Naive thymus-derived CD4-positive, alpha-beta T cell (primary cell): Measurements from ENCODE around the gene ZNF587B. TPM values are rescaled to one million over a fixed set of nuclear protein-coding genes. Genes with fewer than 3 reads are reported as not detected.
"Not testable (repeated sequence)": the region's sequence is repeated elsewhere in the genome, so short reads cannot be mapped to it uniquely, and the experiment has no call there.

Source experiments
- ATAC-seq: fragments of 150-1000 bp; cut with Tn5 transposase; 2 replicates; pipeline ENCODE4 v1.10.0; 2021; ENCODE audit warnings: mild to moderate bottlenecking, moderate library complexity
- CTCF ChIA-PET: fragments of 350-600 bp; sonication (Branson Sonifier 250); formaldehyde crosslinking; loops from one replicate; lab custom pipeline; 2021; ENCODE audit warnings: antibody characterized with exemption; lab: Charles Lee
- POLR2A ChIA-PET: fragments of 350-600 bp; sonication (Branson Sonifier 250); formaldehyde crosslinking; loops from one replicate; lab custom pipeline; 2021; ENCODE audit warnings: antibody characterized with exemption, inconsistent platforms; lab: Charles Lee
- DNase-seq, 9 donors: peaks; one replicate each; pipeline versions ENCODE4 v3.0.0 to v3.0.0-alpha.2; 2020 to 2022; ENCODE audit warnings: mixed read lengths in 1 of 9
- H3K27ac ChIP-seq: one replicate; pipeline ENCODE4 v1.7.0; 2013; ENCODE audit warnings: mild to moderate bottlenecking, low read depth, low read length, moderate library complexity
- H3K27me3 ChIP-seq, 2 donors: one replicate each; pipeline ENCODE4 v1.7.0; 2013; ENCODE audit warnings: low read length in 2 of 2, mild to moderate bottlenecking in 2 of 2, moderate library complexity in 2 of 2; ENCODE audit not compliant: control insufficient read depth in 2 of 2, insufficient read depth in 2 of 2
- H3K36me3 ChIP-seq, 3 experiments: 1 replicate in 2 of 3; 2 replicates in 1 of 3; pipeline ENCODE4 v1.7.0; 2013; ENCODE audit warnings: low read length in 3 of 3, mild to moderate bottlenecking in 3 of 3, moderate library complexity in 1 of 3; ENCODE audit not compliant: insufficient read depth in 3 of 3, control insufficient read depth in 2 of 3
- H3K4me1 ChIP-seq, 2 donors: one replicate each; pipeline ENCODE4 v1.7.0; 2013; ENCODE audit warnings: low read length in 2 of 2, mild to moderate bottlenecking in 2 of 2, moderate library complexity in 1 of 2; ENCODE audit not compliant: control insufficient read depth in 2 of 2, insufficient read depth in 2 of 2
- H3K4me3 ChIP-seq: 2 replicates; pipeline ENCODE4 v1.7.0; 2013; ENCODE audit warnings: mild to moderate bottlenecking, low read length
- H3K9me3 ChIP-seq, 3 experiments: 1 replicate in 2 of 3; 2 replicates in 1 of 3; pipeline ENCODE4 v1.7.0; 2013; ENCODE audit warnings: low read length in 3 of 3; ENCODE audit not compliant: control insufficient read depth in 2 of 3
- H3K27ac Mint-ChIP-seq, 9 donors: one replicate each; pipeline ENCODE4 v1.8.0; 2020 to 2022; ENCODE audit warnings: mixed read lengths in 9 of 9, mild to moderate bottlenecking in 8 of 9, moderate library complexity in 5 of 9, inconsistent platforms in 2 of 9
- H3K27me3 Mint-ChIP-seq, 5 donors: one replicate each; pipeline ENCODE4 v1.8.0; 2021 to 2022; ENCODE audit warnings: mixed read lengths in 5 of 5, mild to moderate bottlenecking in 1 of 5
- H3K36me3 Mint-ChIP-seq, 5 donors: one replicate each; pipeline ENCODE4 v1.8.0; 2020 to 2022; ENCODE audit warnings: mixed read lengths in 5 of 5, mild to moderate bottlenecking in 3 of 5, inconsistent platforms in 1 of 5
- H3K4me1 Mint-ChIP-seq, 7 donors: one replicate each; pipeline ENCODE4 v1.8.0; 2020 to 2022; ENCODE audit warnings: mixed read lengths in 7 of 7, mild to moderate bottlenecking in 3 of 7, inconsistent platforms in 1 of 7
- H3K4me3 Mint-ChIP-seq, 10 donors: one replicate each; pipeline ENCODE4 v1.8.0; 2020 to 2022; ENCODE audit warnings: mild to moderate bottlenecking in 10 of 10, mixed read lengths in 10 of 10, moderate library complexity in 6 of 10, inconsistent platforms in 2 of 10
- H3K9me3 Mint-ChIP-seq, 11 donors: one replicate each; pipeline ENCODE4 v1.8.0; 2020 to 2022; ENCODE audit warnings: mixed read lengths in 11 of 11, mild to moderate bottlenecking in 4 of 11, inconsistent platforms in 1 of 11, moderate library complexity in 1 of 11
- intact Hi-C, 2 donors: fragments of 100-400 bp; cut with micrococcal nuclease; formaldehyde crosslinking; loops; one replicate each; pipeline ENCODE4 v1.15.1; 2023
- polyA plus RNA-seq, 2 donors: library from polyadenylated mRNA; unstranded; fragments of 300-500 nt; fragmentation: Illumina TruSeq; gene quantifications; one replicate each; pipeline ENCODE4 v1.2.3, GENCODE V29; 2021
- total RNA-seq, 6 experiments: library from RNA in 5 of 6; stranded (reverse) in 5 of 6; gene quantifications; 1 replicate in 5 of 6; 2 replicates in 1 of 6; pipeline ENCODE4 v1.2.3 and lab custom pipeline; 2021 to 2026

ZNF587B gene
- total and polyA plus RNA-seq, 7 experiments from 2014 or later = 1.7 to 32.3 (median 19.8) TPM

DNA sequence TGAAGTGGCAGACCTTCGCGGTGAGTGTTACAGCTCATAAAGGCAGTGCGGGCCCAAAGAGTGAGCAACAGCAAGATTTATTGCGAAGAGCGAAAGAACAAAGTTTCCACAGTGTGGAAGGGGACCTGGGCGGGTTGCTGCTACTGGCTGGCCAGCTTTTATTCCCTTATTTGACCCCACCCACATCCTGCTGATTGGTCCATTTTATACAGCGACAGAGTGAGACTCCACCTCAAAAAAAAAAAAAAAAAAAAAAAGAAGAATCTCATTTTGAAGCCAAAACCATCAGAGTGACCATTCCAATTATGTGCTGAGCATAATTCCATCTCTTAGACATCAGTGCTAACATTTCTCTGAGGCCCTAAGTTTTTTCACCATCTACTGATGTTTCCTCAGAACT, 13.4 kb upstream of the ZNF587B start:
- Histone ChIP-seq H3K36me3 (peaks cover 0 to 10% (median 0%) of the 10 kb centered on the region in 3 experiments), H3K27me3 (no peaks in the 10 kb centered on the region), H3K9me3 (no peaks in the 10 kb centered on the region), H3K4me3 (no peak overlapping the region), H3K4me1 (peaks cover 10 to 37% of the 10 kb centered on the region in 2 donors), H3K27ac (no peak overlapping the region)
- Mint-ChIP-seq H3K36me3 (peaks cover 5 to 22% (median 10%) of the 10 kb centered on the region in 5 donors), H3K4me3 (peak overlapping the region in 4 of 10 donors; percentile 17 to 65 (median 19)), H3K27ac (peak overlapping the region in 2 of 9 donors; percentile 17 to 66), H3K27me3 (no peaks in the 10 kb centered on the region), H3K4me1 (peaks cover 34 to 74% (median 66%) of the 10 kb centered on the region in 7 donors), H3K9me3 (peaks cover 0 to 2% (median 0%) of the 10 kb centered on the region in 11 donors)
- POLR2A ChIA-PET = no interaction called here
- intact Hi-C loops = loop anchor here (5.0 to 10.0 kb wide), 4 partner anchors 134 to 588 kb away; partner anchors contain the start of genes ZNF416 (in 1 of the 2), ZNF548 (in 1 of the 2), ZNF551 (in 1 of the 2) and ZNF584 (in 1 of the 2)
- DNase-seq (no peak), ATAC-seq (no peak)
- CTCF ChIA-PET = no interaction called here

DNA sequence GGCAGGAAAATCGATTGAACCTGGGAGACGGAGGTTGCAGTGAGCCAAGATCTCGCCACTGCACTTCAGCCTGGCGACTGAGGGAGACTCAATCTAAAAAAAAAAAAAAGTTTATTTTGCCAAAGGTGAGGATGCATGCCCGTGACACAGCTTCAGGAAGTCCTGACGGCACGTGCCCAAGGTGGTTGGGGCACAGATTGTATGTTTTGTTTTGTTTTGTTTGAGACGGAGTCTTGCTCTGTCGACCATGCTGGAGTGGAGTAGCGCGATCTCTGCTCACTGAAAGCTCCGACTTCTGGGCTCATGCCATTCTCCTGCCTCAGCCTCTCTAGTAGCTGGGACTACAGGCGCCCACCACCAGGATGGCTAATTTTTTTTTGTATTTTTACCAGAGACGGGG, 12.1 kb upstream of the ZNF587B start:
- Histone ChIP-seq H3K9me3 (no peaks in the 10 kb centered on the region), H3K4me1 (peaks cover 10 to 24% of the 10 kb centered on the region in 2 donors), H3K27me3 (no peaks in the 10 kb centered on the region), H3K27ac (no peak overlapping the region), H3K4me3 (no peak overlapping the region), H3K36me3 (peaks cover 0 to 10% (median 3%) of the 10 kb centered on the region in 3 experiments)
- Mint-ChIP-seq H3K27ac (peak overlapping the region in 3 of 9 donors; percentile 10 to 95 (median 25)), H3K4me3 (peak overlapping the region in 8 of 10 donors; percentile 14 to 99 (median 90)), H3K9me3 (peaks cover 0 to 2% (median 0%) of the 10 kb centered on the region in 11 donors), H3K27me3 (no peaks in the 10 kb centered on the region), H3K36me3 (peaks cover 12 to 23% (median 13%) of the 10 kb centered on the region in 5 donors), H3K4me1 (peaks cover 36 to 73% (median 63%) of the 10 kb centered on the region in 7 donors)
- intact Hi-C loops = loop anchor here (2.0 to 10.0 kb wide), 5 partner anchors 136 to 587 kb away; partner anchors contain the start of genes ZNF416 (in 1 of the 2), ZNF548 (in 1 of the 2), ZNF551 (in 1 of the 2) and ZNF584 (in 1 of the 2)
- ATAC-seq (no peak), DNase-seq (no peak)
- ChIA-PET POLR2A (interaction anchor here (0.7 to 1.0 kb wide), 2 partner anchors 13 to 282 kb away, joined by 3 read pairs; no protein-coding TSS in a partner anchor), CTCF (no interaction called here)

DNA sequence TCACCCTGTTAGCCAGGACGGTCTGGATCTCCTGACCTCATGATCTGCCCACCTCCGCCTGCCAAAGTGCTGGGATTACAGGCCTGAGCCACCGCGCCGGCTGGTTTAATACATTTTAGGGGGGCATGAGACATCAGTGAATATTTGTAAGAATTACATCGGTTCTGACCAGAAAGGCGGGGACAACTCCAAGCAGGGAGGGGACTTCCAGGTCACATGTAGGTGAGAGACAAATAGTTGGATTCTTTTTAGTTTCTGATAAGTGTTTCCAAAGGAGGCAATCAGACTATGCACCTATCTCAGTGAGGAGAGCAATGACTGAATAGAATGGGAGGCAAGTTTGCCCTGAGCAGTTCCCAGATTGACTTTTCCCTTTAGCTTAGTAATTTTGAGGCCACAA, 11.7 kb upstream of the ZNF587B start:
- Histone ChIP-seq H3K9me3 (no peaks in the 10 kb centered on the region), H3K4me3 (no peak overlapping the region), H3K36me3 (peaks cover 0 to 10% (median 3%) of the 10 kb centered on the region in 3 experiments), H3K27ac (no peak overlapping the region), H3K27me3 (no peaks in the 10 kb centered on the region), H3K4me1 (peaks cover 10 to 21% of the 10 kb centered on the region in 2 donors)
- CTCF ChIA-PET = no interaction called here
- peaks cover 36 to 73% (median 63%) of the 10 kb centered on the region in 7 donors for H3K4me1 Mint-ChIP-seq
- ATAC-seq (no peak), DNase-seq (no peak)
- H3K4me3 Mint-ChIP-seq = peak overlapping the region; percentile 46 to 99 (median 97)
- H3K27me3 Mint-ChIP-seq = no peaks in the 10 kb centered on the region
- H3K27ac Mint-ChIP-seq = peak overlapping the region in 6 of 9 donors; percentile 32 to 95 (median 70)
- peaks cover 0 to 2% (median 0%) of the 10 kb centered on the region in 11 donors for H3K9me3 Mint-ChIP-seq
- POLR2A ChIA-PET = interaction anchor here (1.0 to 1.6 kb wide), 4 partner anchors 98 to 332 kb away, joined by 3 to 7 read pairs (median 6); partner anchors contain the start of genes ZNF329, ZNF417 and ZNF606
- H3K36me3 Mint-ChIP-seq = peaks cover 12 to 25% (median 16%) of the 10 kb centered on the region in 5 donors
- intact Hi-C loops = loop anchor here (2.0 to 10.0 kb wide), 5 partner anchors 136 to 586 kb away; partner anchors contain the start of genes ZNF416 (in 1 of the 2), ZNF548 (in 1 of the 2), ZNF551 (in 1 of the 2) and ZNF584 (in 1 of the 2)

DNA sequence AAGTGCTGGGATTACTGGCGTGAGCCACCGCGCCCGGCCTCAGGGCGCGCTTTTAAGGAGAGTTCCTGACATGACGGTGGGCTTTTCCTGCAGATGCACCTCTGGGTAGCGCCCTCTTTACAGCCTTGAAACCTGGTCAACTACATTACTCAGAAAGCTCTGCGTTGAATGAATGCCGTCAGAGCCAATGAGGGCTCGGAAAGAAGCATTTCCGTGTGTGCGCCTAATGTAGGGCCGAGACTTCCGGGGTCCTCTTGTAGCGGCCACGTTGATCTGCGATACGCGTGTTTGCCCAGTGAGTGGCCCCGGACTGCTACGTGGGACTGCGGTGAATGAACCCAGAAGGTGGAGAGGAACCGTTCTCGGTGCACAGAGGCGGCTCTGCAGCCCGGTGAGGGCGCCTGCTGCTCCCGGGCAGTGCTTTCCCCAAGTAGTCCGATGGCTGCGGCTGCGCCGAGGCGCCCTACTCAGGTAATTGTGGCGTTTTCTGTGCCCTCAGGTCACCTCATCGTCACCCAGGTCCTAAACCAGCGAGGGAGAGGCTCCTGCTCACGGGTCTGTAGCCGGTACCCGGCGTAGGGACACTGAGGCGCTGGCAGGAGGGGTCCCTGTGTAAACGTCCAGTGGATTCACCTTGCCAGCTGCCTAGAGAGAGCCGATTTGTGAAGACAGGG, 10.5 kb upstream of the ZNF587B start:
- ATAC-seq (peak; percentile 89), DNase-seq (peak; percentile 45 to 85 (median 79))
- H3K27me3 ChIP-seq = no peaks in the 10 kb centered on the region
- peaks cover 14 to 35% (median 28%) of the 10 kb centered on the region in 5 donors for H3K36me3 Mint-ChIP-seq
- ChIA-PET CTCF (interaction anchor here (0.6 kb wide), 2 partner anchors 335 to 418 kb away, joined by 3 to 4 read pairs; no protein-coding TSS in a partner anchor), POLR2A (interaction anchor here (0.6 to 1.6 kb wide), 19 partner anchors 27 to 430 kb away, joined by 3 to 7 read pairs (median 4); partner anchors contain the start of genes ZNF274, ZNF329, ZNF417 and ZNF548)
- H3K36me3 ChIP-seq = peaks cover 0 to 5% (median 3%) of the 10 kb centered on the region in 3 experiments
- H3K4me3 Mint-ChIP-seq = peak overlapping the region; percentile 95 to 99 (median 98)
- no peaks in the 10 kb centered on the region for H3K9me3 ChIP-seq
- H3K9me3 Mint-ChIP-seq = peaks cover 0 to 3% (median 0%) of the 10 kb centered on the region in 11 donors
- peaks cover 0 to 13% of the 10 kb centered on the region in 2 donors for H3K4me1 ChIP-seq
- H3K27ac Mint-ChIP-seq = peak overlapping the region; percentile 88 to 99 (median 95)
- intact Hi-C loops = loop anchor here (1.0 to 10.0 kb wide), 9 partner anchors 30 to 585 kb away; partner anchors contain the start of genes ZNF586 (in 2 of the 2), ZNF587 (in 2 of the 2), ZNF776 (in 2 of the 2) and ZNF416 (in 1 of the 2)
- H3K27ac ChIP-seq = peak overlapping the region; percentile 92
- H3K4me1 Mint-ChIP-seq = peaks cover 38 to 73% (median 67%) of the 10 kb centered on the region in 7 donors
- no peaks in the 10 kb centered on the region for H3K27me3 Mint-ChIP-seq
- peak overlapping the region; percentile 98 for H3K4me3 ChIP-seq

DNA sequence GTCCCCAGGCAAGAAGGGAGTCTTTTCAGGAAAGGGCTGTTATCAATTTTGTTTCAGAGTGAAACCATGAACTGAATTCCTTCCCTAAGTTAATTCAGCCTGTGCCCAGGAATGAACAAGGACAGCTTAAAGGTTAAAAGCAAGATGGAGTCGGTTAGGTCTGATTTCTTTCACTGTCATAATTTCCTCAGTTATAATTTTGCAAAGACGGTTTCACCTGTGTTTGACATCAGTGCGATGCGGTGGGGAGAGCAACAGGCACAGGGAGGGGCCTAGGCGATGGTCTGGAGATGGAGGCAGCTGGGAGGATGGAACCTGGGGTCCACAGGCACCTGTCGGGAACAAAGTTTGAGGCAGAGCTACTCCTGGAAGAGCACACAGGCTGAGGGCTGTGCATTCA, 9.5 kb upstream of the ZNF587B start:
- peak overlapping the region; percentile 98 for H3K4me3 ChIP-seq
- Mint-ChIP-seq H3K27me3 (no peaks in the 10 kb centered on the region), H3K36me3 (peaks cover 14 to 36% (median 30%) of the 10 kb centered on the region in 5 donors), H3K4me3 (peak overlapping the region; percentile 95 to 99 (median 98)), H3K27ac (peak overlapping the region; percentile 88 to 99 (median 95)), H3K9me3 (peaks cover 0 to 3% (median 0%) of the 10 kb centered on the region in 11 donors), H3K4me1 (peaks cover 35 to 65% (median 59%) of the 10 kb centered on the region in 7 donors)
- intact Hi-C loops = no loop called here
- peak overlapping the region; percentile 92 for H3K27ac ChIP-seq
- DNase-seq (no peak), ATAC-seq (no peak)
- H3K27me3 ChIP-seq = no peaks in the 10 kb centered on the region
- no peaks in the 10 kb centered on the region for H3K9me3 ChIP-seq
- H3K4me1 ChIP-seq = peaks cover 0 to 8% of the 10 kb centered on the region in 2 donors
- ChIA-PET POLR2A (interaction anchor here (0.9 to 1.5 kb wide), 5 partner anchors 51 to 431 kb away, joined by 3 to 7 read pairs (median 3); partner anchors contain the start of genes ZNF274 and ZNF586), CTCF (no interaction called here)
- H3K36me3 ChIP-seq = peaks cover 0 to 4% (median 3%) of the 10 kb centered on the region in 3 experiments

DNA sequence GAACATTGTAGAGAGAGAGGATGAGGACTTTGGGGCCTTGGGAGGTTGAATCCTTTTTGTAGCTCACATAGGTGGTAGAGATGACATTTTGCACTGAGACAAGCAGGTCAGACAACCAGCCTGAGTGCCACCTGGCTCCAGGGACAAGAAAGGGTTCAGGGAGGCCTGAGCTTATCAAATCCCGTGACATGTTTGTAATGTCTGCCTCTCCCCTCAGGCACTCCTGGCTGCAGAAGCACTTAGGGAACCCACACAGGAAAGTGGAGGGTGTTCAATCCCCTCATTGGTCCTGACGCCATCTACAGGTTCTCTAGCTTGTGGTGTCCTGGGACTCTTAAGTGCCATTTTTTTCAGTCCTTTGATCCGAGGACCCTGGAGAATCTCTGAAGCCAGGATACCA, 9.0 kb upstream of the ZNF587B start:
- H3K36me3 ChIP-seq, H3K27me3 Mint-ChIP-seq, ATAC-seq, DNase-seq, H3K4me1 ChIP-seq, H3K9me3 Mint-ChIP-seq, H3K9me3 ChIP-seq, CTCF ChIA-PET, H3K27me3 ChIP-seq, intact Hi-C loops, H3K4me3 ChIP-seq: not testable (repeated sequence)
- peak overlapping the region in 9 of 10 donors; percentile 95 to 99 (median 98) for H3K4me3 Mint-ChIP-seq
- H3K4me1 Mint-ChIP-seq = peaks cover 35 to 65% (median 59%) of the 10 kb centered on the region in 7 donors
- peaks cover 14 to 37% (median 33%) of the 10 kb centered on the region in 5 donors for H3K36me3 Mint-ChIP-seq
- POLR2A ChIA-PET = interaction anchor here (0.6 kb wide), 1 partner anchor 488 kb away, joined by 3 read pairs; no protein-coding TSS in a partner anchor
- peak overlapping the region; percentile 92 for H3K27ac ChIP-seq
- H3K27ac Mint-ChIP-seq = peak overlapping the region; percentile 28 to 99 (median 95)
